GM12878 (cell line): ENCODE measurements around the gene PRCC. TPM values are rescaled to one million over a fixed set of nuclear protein-coding genes. Genes with fewer than 3 reads are reported as not detected.
A peak's percentile ranks its signal among the peaks of the same experiment; 100 is the strongest.

Source experiments
- ATF7 ChIP-seq: fragments of 450-650 bp; IDR thresholded peaks from 2 replicates; pipeline ENCODE4 v1.6.1; 2016; ENCODE audit warnings: low read depth, mild to moderate bottlenecking
- IKZF2 ChIP-seq, 2 experiments: fragments of 450-650 bp; IDR thresholded peaks; 2 replicates each; pipeline ENCODE4 v1.6.1; 2017; ENCODE audit warnings: mild to moderate bottlenecking in 2 of 2, moderate library complexity in 2 of 2
- JUND ChIP-seq: IDR thresholded peaks from 2 replicates; pipeline ENCODE4 v1.6.1; 2012; ENCODE audit warnings: low read depth, mild to moderate bottlenecking, low read length, improper control_type of control experiment, moderate library complexity
- KDM1A ChIP-seq: fragments of 200-600 bp; sonication (generic); IDR thresholded peaks from 2 replicates; pipeline ENCODE4 v1.6.1; 2016; ENCODE audit warnings: borderline replicate concordance
- MTA2 ChIP-seq: fragments of 450-650 bp; IDR thresholded peaks from 2 replicates; pipeline ENCODE4 v1.6.1; 2016; ENCODE audit warnings: low read depth, mild to moderate bottlenecking, moderate library complexity
- MXI1 ChIP-seq: fragments of 150-350 bp; IDR thresholded peaks from 2 replicates; pipeline ENCODE4 v1.6.1; 2011; ENCODE audit warnings: low read depth, mild to moderate bottlenecking, inconsistent platforms, low read length, improper control_type of control experiment
- NFYA ChIP-seq: IDR thresholded peaks from 2 replicates; pipeline ENCODE4 v1.6.1; 2011; ENCODE audit warnings: low read depth, mild to moderate bottlenecking, low read length, improper control_type of control experiment, borderline replicate concordance
- NFYB ChIP-seq: IDR thresholded peaks from 2 replicates; pipeline ENCODE4 v1.6.1; 2011; ENCODE audit warnings: low read depth, mild to moderate bottlenecking, low read length, improper control_type of control experiment, moderate library complexity; ENCODE audit not compliant: insufficient read depth
- NR2C1 ChIP-seq: fragments of 450-650 bp; IDR thresholded peaks from 2 replicates; pipeline ENCODE4 v1.6.1; 2017; ENCODE audit warnings: antibody characterized with exemption, mild to moderate bottlenecking, moderate library complexity
- PAX8 ChIP-seq: fragments of 450-650 bp; IDR thresholded peaks from 2 replicates; pipeline ENCODE4 v1.6.1; 2017; ENCODE audit warnings: mild to moderate bottlenecking, moderate library complexity
- SIN3A ChIP-seq: IDR thresholded peaks from 2 replicates; pipeline ENCODE4 v1.6.1; 2012; ENCODE audit warnings: low read depth, low read length, improper control_type of control experiment
- ZNF207 ChIP-seq: fragments of 450-650 bp; IDR thresholded peaks from 2 replicates; pipeline ENCODE4 v1.6.1; 2014; ENCODE audit warnings: antibody characterized with exemption, mild to moderate bottlenecking, borderline replicate concordance
- polyA plus RNA-seq, 11 experiments: library from polyadenylated mRNA; depleted of rRNA in 4 of 11; unstranded in 6 of 11; stranded (reverse) in 5 of 11; fragments of >200 nt; fragmentation: Nextera tagmentation in 4 of 11; fragmentation: Illumina TruSeq in 1 of 11; extraction: Ambion mirVana in 4 of 11; extraction: Trizol in 1 of 11; gene quantifications; 1 replicate in 1 of 11; 2 replicates in 10 of 11; pipeline versions ENCODE4 v1.2.1 to v1.2.3, GENCODE V29; 2011 to 2016; ENCODE audit warnings: inconsistent platforms in 2 of 11, missing spikeins in 2 of 11, low read depth in 1 of 11
- total RNA-seq, 4 experiments: library from RNA; depleted of rRNA in 3 of 4; stranded (reverse); fragments of >200 nt in 3 of 4; fragmentation: Illumina TruSeq in 1 of 4; extraction: Trizol in 1 of 4; gene quantifications; 2 replicates each; pipeline versions ENCODE4 v1.2.1 to v1.2.3, GENCODE V29; 2013 to 2021
- TF ChIP-seq, protein P1 (sequence below): IDR thresholded peaks from 2 replicates; pipeline ENCODE4 v1.6.1; 2011; ENCODE audit warnings: low read depth, mild to moderate bottlenecking, low read length, moderate library complexity, borderline replicate concordance; ENCODE audit errors: extremely low read depth
- TF ChIP-seq, protein P2 (sequence below): fragments of 450-650 bp; IDR thresholded peaks from 2 replicates; pipeline ENCODE4 v1.6.1; 2018; ENCODE audit warnings: mild to moderate bottlenecking, low read depth, moderate library complexity; ENCODE audit not compliant: partially characterized antibody
- TF ChIP-seq, protein P3 (sequence below): fragments of 450-650 bp; IDR thresholded peaks from 2 replicates; pipeline ENCODE4 v1.6.1; 2016; ENCODE audit warnings: mild to moderate bottlenecking, moderate library complexity, borderline replicate concordance
- TF ChIP-seq, protein P4 (sequence below): IDR thresholded peaks from 2 replicates; pipeline ENCODE4 v1.6.1; 2012; ENCODE audit warnings: mild to moderate bottlenecking, low read depth, low read length

Gene PRCC
- total and polyA plus RNA-seq, 10 of the 15 experiments (the other 5 are each of a cell fraction or from before 2014, with no cell fraction given) = 23.8 to 132 (median 63.1) TPM

DNA sequence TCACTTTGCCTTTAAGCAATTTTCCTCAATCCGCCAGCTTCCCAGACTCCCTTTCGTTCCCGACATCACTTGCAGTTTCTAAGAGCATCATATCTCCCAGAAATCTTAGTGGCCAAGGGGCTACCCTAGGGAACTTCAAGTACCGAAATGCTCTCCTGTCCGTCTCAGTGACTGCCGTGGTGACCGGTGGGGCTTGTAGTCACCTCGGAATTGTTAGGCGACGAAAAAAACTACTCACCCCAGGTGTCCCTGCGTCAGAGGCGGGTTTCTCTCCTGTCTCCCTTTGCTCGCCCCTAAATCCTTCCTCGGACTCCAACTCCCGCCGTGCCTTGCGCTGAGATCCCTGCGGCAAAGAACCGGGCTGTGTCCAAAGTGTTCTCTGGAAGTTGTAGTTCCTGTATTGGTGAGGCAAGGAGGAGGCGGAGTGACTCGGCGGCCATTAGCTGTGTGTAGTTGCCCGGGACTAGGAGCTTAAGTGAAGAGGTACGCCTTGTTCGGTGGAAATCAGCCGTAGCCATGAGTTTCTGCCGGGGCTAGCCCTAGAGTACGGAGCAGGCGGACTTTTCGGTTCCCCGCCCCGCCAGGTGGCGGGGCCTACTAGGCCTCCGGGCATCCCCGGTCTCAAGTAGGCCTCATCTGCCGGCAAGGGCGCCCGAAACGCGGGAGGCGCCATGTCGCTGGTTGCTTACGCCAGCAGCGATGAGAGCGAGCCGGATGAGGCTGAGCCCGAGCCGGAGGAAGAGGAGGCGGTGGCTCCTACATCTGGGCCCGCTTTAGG lies at the start of gene PRCC (continued):
- TF ChIP-seq, protein P1, sequence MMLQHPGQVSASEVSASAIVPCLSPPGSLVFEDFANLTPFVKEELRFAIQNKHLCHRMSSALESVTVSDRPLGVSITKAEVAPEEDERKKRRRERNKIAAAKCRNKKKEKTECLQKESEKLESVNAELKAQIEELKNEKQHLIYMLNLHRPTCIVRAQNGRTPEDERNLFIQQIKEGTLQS = peak; percentile 62; the same call in 1 of the 2 replicates
- TF ChIP-seq, protein P2, sequence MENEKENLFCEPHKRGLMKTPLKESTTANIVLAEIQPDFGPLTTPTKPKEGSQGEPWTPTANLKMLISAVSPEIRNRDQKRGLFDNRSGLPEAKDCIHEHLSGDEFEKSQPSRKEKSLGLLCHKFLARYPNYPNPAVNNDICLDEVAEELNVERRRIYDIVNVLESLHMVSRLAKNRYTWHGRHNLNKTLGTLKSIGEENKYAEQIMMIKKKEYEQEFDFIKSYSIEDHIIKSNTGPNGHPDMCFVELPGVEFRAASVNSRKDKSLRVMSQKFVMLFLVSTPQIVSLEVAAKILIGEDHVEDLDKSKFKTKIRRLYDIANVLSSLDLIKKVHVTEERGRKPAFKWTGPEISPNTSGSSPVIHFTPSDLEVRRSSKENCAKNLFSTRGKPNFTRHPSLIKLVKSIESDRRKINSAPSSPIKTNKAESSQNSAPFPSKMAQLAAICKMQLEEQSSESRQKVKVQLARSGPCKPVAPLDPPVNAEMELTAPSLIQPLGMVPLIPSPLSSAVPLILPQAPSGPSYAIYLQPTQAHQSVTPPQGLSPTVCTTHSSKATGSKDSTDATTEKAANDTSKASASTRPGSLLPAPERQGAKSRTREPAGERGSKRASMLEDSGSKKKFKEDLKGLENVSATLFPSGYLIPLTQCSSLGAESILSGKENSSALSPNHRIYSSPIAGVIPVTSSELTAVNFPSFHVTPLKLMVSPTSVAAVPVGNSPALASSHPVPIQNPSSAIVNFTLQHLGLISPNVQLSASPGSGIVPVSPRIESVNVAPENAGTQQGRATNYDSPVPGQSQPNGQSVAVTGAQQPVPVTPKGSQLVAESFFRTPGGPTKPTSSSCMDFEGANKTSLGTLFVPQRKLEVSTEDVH = peak; percentile 15
- TF ChIP-seq PAX8 (peak; percentile 68), MXI1 (peak; percentile 44), SIN3A (peak; percentile 92), MTA2 (no peak), KDM1A (no peak), NFYB (0 out of 2 replicates have a peak, but pooled peaks have one; percentile 35), NFYA (no peak), ATF7 (peak; percentile 73; the same call in 1 of the 2 replicates), NR2C1 (peak; percentile 76), IKZF2 (IDR thresholded peaks at IDR 0.05) (peak; percentile 74 to 80; a peak in 3 of 4 replicates), JUND (no peak), ZNF207 (no peak; the same call in 1 of the 2 replicates)
- TF ChIP-seq, protein P3, sequence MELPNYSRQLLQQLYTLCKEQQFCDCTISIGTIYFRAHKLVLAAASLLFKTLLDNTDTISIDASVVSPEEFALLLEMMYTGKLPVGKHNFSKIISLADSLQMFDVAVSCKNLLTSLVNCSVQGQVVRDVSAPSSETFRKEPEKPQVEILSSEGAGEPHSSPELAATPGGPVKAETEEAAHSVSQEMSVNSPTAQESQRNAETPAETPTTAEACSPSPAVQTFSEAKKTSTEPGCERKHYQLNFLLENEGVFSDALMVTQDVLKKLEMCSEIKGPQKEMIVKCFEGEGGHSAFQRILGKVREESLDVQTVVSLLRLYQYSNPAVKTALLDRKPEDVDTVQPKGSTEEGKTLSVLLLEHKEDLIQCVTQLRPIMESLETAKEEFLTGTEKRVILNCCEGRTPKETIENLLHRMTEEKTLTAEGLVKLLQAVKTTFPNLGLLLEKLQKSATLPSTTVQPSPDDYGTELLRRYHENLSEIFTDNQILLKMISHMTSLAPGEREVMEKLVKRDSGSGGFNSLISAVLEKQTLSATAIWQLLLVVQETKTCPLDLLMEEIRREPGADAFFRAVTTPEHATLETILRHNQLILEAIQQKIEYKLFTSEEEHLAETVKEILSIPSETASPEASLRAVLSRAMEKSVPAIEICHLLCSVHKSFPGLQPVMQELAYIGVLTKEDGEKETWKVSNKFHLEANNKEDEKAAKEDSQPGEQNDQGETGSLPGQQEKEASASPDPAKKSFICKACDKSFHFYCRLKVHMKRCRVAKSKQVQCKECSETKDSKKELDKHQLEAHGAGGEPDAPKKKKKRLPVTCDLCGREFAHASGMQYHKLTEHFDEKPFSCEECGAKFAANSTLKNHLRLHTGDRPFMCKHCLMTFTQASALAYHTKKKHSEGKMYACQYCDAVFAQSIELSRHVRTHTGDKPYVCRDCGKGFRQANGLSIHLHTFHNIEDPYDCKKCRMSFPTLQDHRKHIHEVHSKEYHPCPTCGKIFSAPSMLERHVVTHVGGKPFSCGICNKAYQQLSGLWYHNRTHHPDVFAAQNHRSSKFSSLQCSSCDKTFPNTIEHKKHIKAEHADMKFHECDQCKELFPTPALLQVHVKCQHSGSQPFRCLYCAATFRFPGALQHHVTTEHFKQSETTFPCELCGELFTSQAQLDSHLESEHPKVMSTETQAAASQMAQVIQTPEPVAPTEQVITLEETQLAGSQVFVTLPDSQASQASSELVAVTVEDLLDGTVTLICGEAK = peak; percentile 91
- TF ChIP-seq, protein P4, sequence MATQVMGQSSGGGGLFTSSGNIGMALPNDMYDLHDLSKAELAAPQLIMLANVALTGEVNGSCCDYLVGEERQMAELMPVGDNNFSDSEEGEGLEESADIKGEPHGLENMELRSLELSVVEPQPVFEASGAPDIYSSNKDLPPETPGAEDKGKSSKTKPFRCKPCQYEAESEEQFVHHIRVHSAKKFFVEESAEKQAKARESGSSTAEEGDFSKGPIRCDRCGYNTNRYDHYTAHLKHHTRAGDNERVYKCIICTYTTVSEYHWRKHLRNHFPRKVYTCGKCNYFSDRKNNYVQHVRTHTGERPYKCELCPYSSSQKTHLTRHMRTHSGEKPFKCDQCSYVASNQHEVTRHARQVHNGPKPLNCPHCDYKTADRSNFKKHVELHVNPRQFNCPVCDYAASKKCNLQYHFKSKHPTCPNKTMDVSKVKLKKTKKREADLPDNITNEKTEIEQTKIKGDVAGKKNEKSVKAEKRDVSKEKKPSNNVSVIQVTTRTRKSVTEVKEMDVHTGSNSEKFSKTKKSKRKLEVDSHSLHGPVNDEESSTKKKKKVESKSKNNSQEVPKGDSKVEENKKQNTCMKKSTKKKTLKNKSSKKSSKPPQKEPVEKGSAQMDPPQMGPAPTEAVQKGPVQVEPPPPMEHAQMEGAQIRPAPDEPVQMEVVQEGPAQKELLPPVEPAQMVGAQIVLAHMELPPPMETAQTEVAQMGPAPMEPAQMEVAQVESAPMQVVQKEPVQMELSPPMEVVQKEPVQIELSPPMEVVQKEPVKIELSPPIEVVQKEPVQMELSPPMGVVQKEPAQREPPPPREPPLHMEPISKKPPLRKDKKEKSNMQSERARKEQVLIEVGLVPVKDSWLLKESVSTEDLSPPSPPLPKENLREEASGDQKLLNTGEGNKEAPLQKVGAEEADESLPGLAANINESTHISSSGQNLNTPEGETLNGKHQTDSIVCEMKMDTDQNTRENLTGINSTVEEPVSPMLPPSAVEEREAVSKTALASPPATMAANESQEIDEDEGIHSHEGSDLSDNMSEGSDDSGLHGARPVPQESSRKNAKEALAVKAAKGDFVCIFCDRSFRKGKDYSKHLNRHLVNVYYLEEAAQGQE = no peak
